HG03066 (cell line): Measurements from ENCODE around the gene MAB21L2.

Source experiments
- ATAC-seq: cut with Tn5 transposase; IDR thresholded peaks from one replicate; pipeline ENCODE4 v1.9.1; 2021; ENCODE audit warnings: low read depth; ENCODE audit not compliant: unreplicated experiment

Gene MAB21L2

GRCh38 chr4:150573534-150573933 lies 8.4 kb upstream of the MAB21L2 start:
- ATAC-seq: no peak

- no peak for ATAC-seq
These were observed 7.3 kb upstream of the MAB21L2 start for GRCh38 chr4:150574678-150575077.

- ATAC-seq: no peak
These were observed 4.2 kb upstream of the MAB21L2 start for GRCh38 chr4:150577796-150578195.

- ATAC-seq: no peak
These were observed 3.0 kb upstream of the MAB21L2 start for GRCh38 chr4:150578745-150579501.

- ATAC-seq: no peak
These were observed 2.3 kb upstream of the MAB21L2 start for GRCh38 chr4:150579551-150580234.

GRCh38 chr4:150580306-150580705 lies 1.6 kb upstream of the MAB21L2 start:
- ATAC-seq: no peak

- no peak for ATAC-seq
These were observed 820 bp upstream of the MAB21L2 start for GRCh38 chr4:150581056-150581605.

GRCh38 chr4:150581641-150582051 lies 305 bp upstream of the MAB21L2 start:
- ATAC-seq: no peak

- no peak for ATAC-seq
These were observed 929 bp downstream of the MAB21L2 start for GRCh38 chr4:150582873-150583286.

GRCh38 chr4:150583287-150584110 lies 1.5 kb downstream of the MAB21L2 start:
- no peak for ATAC-seq

GRCh38 chr4:150584111-150584915 lies 2.4 kb downstream of the MAB21L2 start:
- no peak for ATAC-seq

- no peak for ATAC-seq
These were observed 3.7 kb downstream of the MAB21L2 start for GRCh38 chr4:150585611-150586010.

- no peak for ATAC-seq
These were observed 4.3 kb downstream of the MAB21L2 start for GRCh38 chr4:150586162-150586810.

- no peak for ATAC-seq
These were observed 6.4 kb downstream of the MAB21L2 start for GRCh38 chr4:150588316-150588715.

- ATAC-seq: no peak
These were observed 7.2 kb downstream of the MAB21L2 start for GRCh38 chr4:150589157-150589556.

- ATAC-seq: no peak
These were observed 8.7 kb downstream of the MAB21L2 start for GRCh38 chr4:150590631-150591030.

- ATAC-seq: no peak
These were observed 9.5 kb downstream of the MAB21L2 start for GRCh38 chr4:150591406-150591805.

- ATAC-seq: no peak
These were observed 10.0 kb downstream of the MAB21L2 start for GRCh38 chr4:150591904-150592303.

- ATAC-seq: no peak
These were observed 12.0 kb downstream of the MAB21L2 start for GRCh38 chr4:150593996-150594395.

GRCh38 chr4:150598909-150599308 lies 17.0 kb downstream of the MAB21L2 start:
- no peak for ATAC-seq
